Measurements from ENCODE around the gene FKBP14. TPM values are rescaled to one million over a fixed set of nuclear protein-coding genes. Genes with fewer than 3 reads are reported as not detected.

The FKBP14 gene
- polyA plus RNA-seq, 1 of the 3 experiments (the other 2 are of a cell fraction): 15.7 TPM

DNA sequence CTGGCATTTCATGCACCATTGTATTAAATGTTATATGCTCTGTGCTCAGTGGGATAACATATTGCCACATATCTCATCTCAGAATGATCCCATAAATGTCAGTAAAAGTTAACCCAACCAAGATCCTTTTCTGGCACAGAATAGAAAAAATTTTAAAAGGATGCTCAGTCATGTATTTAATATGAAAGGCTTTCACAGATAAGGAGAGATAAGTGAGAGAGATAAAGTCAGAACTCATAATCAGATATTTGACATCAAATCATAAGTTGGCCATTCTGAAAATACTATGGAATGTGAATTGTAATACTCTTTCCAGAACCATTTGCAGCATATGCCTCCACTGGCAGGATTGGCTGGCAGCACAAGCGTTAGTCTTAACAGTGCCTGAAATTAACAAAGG lies 40.2 kb upstream of the FKBP14 start:
- Histone ChIP-seq H3K4me2 (no peak overlapping the region), H3K9me3 (no peaks in the 10 kb centered on the region), H2AFZ (ENCODE audit: low read depth) (no peak overlapping the region), H3K4me3 (ENCODE audit: low read depth in 2 of 2, low read length in 1 of 2) (no peak overlapping the region), H3K9me2 (no peaks in the 10 kb centered on the region), H3F3A (replicated peaks; ENCODE audit: insufficient read depth) (peaks cover 1% of the 10 kb centered on the region), H3K27me3 (ENCODE audit: insufficient read depth) (no peaks in the 10 kb centered on the region), H3K27ac (ENCODE audit: low read depth in 2 of 2, low read length in 1 of 2) (no peak overlapping the region), H3K9ac (no peak overlapping the region), H3K79me2 (ENCODE audit: insufficient read depth) (no peaks in the 10 kb centered on the region), H4K20me1 (ENCODE audit: insufficient read depth) (no peaks in the 10 kb centered on the region), H3K4me1 (ENCODE audit: control insufficient read depth in 1 of 2, insufficient read depth in 2 of 2, low read depth in 1 of 2, low read length in 1 of 2) (peaks cover 0 to 2% of the 10 kb centered on the region in 2 experiments; a peak in 2 of 4 replicates), H3K36me3 (replicated peaks in 1 of 2; ENCODE audit: control insufficient read depth in 1 of 2, insufficient read depth in 2 of 2, low read length in 1 of 2) (peaks cover 25 to 85% of the 10 kb centered on the region in 2 experiments)
- TF ChIP-seq, protein P1, sequence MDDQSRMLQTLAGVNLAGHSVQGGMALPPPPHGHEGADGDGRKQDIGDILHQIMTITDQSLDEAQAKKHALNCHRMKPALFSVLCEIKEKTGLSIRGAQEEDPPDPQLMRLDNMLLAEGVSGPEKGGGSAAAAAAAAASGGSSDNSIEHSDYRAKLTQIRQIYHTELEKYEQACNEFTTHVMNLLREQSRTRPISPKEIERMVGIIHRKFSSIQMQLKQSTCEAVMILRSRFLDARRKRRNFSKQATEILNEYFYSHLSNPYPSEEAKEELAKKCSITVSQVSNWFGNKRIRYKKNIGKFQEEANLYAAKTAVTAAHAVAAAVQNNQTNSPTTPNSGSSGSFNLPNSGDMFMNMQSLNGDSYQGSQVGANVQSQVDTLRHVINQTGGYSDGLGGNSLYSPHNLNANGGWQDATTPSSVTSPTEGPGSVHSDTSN (IDR thresholded peaks at IDR 0.05): peak; percentile 74; the same call in 1 of the 2 replicates
- TF ChIP-seq TCF12 (IDR thresholded peaks at IDR 0.05) (peak; percentile 36; the same call in 1 of the 2 replicates), JUND (IDR thresholded peaks at IDR 0.05) (peak; percentile 34; the same call in 1 of the 2 replicates), TAF1 (IDR thresholded peaks at IDR 0.05; ENCODE audit: borderline replicate concordance, low read depth, low read length) (no peak), FOSL2 (IDR thresholded peaks at IDR 0.05; ENCODE audit: borderline replicate concordance, low read depth) (no peak)
- POLR2A ChIA-PET: no interaction called here
- WGBS (ENCODE audit: low lambda C conversion rate): 94% methylated on average over 1 of the region's 1 CpG
- CTCF ChIA-PET: interaction anchor here (1.0 to 8.9 kb wide), 4 partner anchors 8 to 319 kb away, joined by 3 to 85 read pairs (median 3); partner anchors contain the start of genes FKBP14 and PLEKHA8
- no peak for DNase-seq

DNA sequence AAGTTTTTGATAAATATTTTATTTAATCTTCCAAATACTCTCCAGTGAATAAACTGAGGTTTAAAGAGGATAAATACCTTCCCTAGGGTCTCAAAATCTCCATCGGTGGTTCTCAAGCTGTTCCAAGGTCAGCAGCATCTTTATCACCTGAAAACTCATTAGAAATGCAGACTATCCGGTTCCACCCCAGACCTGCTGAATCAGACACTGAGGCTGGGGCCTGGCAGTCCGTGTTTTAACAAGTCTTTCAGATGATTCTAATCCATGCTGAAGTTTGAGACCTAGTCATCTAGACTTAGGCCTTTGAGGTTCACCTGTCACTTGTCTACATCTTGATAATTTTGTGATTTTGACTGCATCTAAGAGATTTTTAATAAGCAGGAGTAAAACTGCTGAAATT lies 39.2 kb upstream of the FKBP14 start:
- 91% methylated on average over 3 of the region's 3 CpGs for WGBS (ENCODE audit: low lambda C conversion rate)
- Histone ChIP-seq H3K9ac (no peak overlapping the region), H2AFZ (ENCODE audit: low read depth) (no peak overlapping the region), H3K9me2 (no peaks in the 10 kb centered on the region), H3K4me2 (no peak overlapping the region), H4K20me1 (ENCODE audit: insufficient read depth) (no peaks in the 10 kb centered on the region), H3K4me3 (ENCODE audit: low read depth in 2 of 2, low read length in 1 of 2) (no peak overlapping the region), H3K27me3 (ENCODE audit: insufficient read depth) (no peaks in the 10 kb centered on the region), H3K79me2 (ENCODE audit: insufficient read depth) (no peaks in the 10 kb centered on the region), H3F3A (replicated peaks; ENCODE audit: insufficient read depth) (peaks cover 11% of the 10 kb centered on the region), H3K27ac (ENCODE audit: low read depth in 2 of 2, low read length in 1 of 2) (no peak overlapping the region), H3K9me3 (no peaks in the 10 kb centered on the region), H3K36me3 (replicated peaks in 1 of 2; ENCODE audit: control insufficient read depth in 1 of 2, insufficient read depth in 2 of 2, low read length in 1 of 2) (peaks cover 29 to 85% of the 10 kb centered on the region in 2 experiments), H3K4me1 (ENCODE audit: control insufficient read depth in 1 of 2, insufficient read depth in 2 of 2, low read depth in 1 of 2, low read length in 1 of 2) (peaks cover 0 to 2% of the 10 kb centered on the region in 2 experiments; a peak in 2 of 4 replicates)
- DNase-seq: no peak
- POLR2A ChIA-PET: no interaction called here
- CTCF ChIA-PET: interaction anchor here (1.0 to 8.9 kb wide), 6 partner anchors 11 to 188 kb away, joined by 3 to 155 read pairs (median 62); partner anchors contain the start of genes FKBP14 and PLEKHA8
- TF ChIP-seq, protein P2, sequence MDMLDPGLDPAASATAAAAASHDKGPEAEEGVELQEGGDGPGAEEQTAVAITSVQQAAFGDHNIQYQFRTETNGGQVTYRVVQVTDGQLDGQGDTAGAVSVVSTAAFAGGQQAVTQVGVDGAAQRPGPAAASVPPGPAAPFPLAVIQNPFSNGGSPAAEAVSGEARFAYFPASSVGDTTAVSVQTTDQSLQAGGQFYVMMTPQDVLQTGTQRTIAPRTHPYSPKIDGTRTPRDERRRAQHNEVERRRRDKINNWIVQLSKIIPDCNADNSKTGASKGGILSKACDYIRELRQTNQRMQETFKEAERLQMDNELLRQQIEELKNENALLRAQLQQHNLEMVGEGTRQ (IDR thresholded peaks at IDR 0.05; ENCODE audit: borderline replicate concordance, low read depth, low read length): no peak
- no peak for TF ChIP-seq CHD2 (IDR thresholded peaks at IDR 0.05; ENCODE audit: low read length, partially characterized antibody)
- TF ChIP-seq, protein P3, sequence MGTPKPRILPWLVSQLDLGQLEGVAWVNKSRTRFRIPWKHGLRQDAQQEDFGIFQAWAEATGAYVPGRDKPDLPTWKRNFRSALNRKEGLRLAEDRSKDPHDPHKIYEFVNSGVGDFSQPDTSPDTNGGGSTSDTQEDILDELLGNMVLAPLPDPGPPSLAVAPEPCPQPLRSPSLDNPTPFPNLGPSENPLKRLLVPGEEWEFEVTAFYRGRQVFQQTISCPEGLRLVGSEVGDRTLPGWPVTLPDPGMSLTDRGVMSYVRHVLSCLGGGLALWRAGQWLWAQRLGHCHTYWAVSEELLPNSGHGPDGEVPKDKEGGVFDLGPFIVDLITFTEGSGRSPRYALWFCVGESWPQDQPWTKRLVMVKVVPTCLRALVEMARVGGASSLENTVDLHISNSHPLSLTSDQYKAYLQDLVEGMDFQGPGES (IDR thresholded peaks at IDR 0.05; ENCODE audit: low read depth, low read length): no peak
- no peak for TF ChIP-seq NRF1 (IDR thresholded peaks at IDR 0.05; ENCODE audit: low read depth, low read length)
- no peak for TF ChIP-seq GATA2 (CRISPR knock-in tag; IDR thresholded peaks at IDR 0.05)
- TF ChIP-seq FOSL2 (IDR thresholded peaks at IDR 0.05; ENCODE audit: borderline replicate concordance, low read depth): no peak
- no peak for TF ChIP-seq EP300 (IDR thresholded peaks at IDR 0.05; ENCODE audit: borderline replicate concordance in 1 of 2, low read depth in 1 of 2, low read length in 1 of 2)
- TF ChIP-seq SIN3A (IDR thresholded peaks at IDR 0.05; ENCODE audit: borderline replicate concordance, low read depth, low read length): no peak
- no peak for TF ChIP-seq EZH2phosphoT487 (IDR thresholded peaks at IDR 0.05; ENCODE audit: borderline replicate concordance, low read depth)
- TF ChIP-seq MXI1 (IDR thresholded peaks at IDR 0.05; ENCODE audit: low read depth, low read length): no peak
- TF ChIP-seq RCOR1 (IDR thresholded peaks at IDR 0.05; ENCODE audit: low read length): no peak
- TF ChIP-seq, protein P4, sequence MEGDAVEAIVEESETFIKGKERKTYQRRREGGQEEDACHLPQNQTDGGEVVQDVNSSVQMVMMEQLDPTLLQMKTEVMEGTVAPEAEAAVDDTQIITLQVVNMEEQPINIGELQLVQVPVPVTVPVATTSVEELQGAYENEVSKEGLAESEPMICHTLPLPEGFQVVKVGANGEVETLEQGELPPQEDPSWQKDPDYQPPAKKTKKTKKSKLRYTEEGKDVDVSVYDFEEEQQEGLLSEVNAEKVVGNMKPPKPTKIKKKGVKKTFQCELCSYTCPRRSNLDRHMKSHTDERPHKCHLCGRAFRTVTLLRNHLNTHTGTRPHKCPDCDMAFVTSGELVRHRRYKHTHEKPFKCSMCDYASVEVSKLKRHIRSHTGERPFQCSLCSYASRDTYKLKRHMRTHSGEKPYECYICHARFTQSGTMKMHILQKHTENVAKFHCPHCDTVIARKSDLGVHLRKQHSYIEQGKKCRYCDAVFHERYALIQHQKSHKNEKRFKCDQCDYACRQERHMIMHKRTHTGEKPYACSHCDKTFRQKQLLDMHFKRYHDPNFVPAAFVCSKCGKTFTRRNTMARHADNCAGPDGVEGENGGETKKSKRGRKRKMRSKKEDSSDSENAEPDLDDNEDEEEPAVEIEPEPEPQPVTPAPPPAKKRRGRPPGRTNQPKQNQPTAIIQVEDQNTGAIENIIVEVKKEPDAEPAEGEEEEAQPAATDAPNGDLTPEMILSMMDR (IDR thresholded peaks at IDR 0.05): no peak
- TF ChIP-seq TCF12 (IDR thresholded peaks at IDR 0.05): no peak
- TF ChIP-seq POLR2AphosphoS5 (IDR thresholded peaks at IDR 0.05; ENCODE audit: low read depth, low read length): no peak
- TF ChIP-seq, protein P5, sequence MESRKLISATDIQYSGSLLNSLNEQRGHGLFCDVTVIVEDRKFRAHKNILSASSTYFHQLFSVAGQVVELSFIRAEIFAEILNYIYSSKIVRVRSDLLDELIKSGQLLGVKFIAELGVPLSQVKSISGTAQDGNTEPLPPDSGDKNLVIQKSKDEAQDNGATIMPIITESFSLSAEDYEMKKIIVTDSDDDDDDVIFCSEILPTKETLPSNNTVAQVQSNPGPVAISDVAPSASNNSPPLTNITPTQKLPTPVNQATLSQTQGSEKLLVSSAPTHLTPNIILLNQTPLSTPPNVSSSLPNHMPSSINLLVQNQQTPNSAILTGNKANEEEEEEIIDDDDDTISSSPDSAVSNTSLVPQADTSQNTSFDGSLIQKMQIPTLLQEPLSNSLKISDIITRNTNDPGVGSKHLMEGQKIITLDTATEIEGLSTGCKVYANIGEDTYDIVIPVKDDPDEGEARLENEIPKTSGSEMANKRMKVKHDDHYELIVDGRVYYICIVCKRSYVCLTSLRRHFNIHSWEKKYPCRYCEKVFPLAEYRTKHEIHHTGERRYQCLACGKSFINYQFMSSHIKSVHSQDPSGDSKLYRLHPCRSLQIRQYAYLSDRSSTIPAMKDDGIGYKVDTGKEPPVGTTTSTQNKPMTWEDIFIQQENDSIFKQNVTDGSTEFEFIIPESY (IDR thresholded peaks at IDR 0.05; ENCODE audit: borderline replicate concordance, low read depth): no peak
- no peak for TF ChIP-seq MEF2A (IDR thresholded peaks at IDR 0.05; ENCODE audit: borderline replicate concordance, low read depth)
- no peak for TF ChIP-seq FOXM1 (IDR thresholded peaks at IDR 0.05; ENCODE audit: low read depth)
- no peak for TF ChIP-seq RFX5 (IDR thresholded peaks at IDR 0.05; ENCODE audit: low read length)

Measured in SK-N-SH (cell line).